ENCODE results near the gene EFNB3.

Gene EFNB3

DNA sequence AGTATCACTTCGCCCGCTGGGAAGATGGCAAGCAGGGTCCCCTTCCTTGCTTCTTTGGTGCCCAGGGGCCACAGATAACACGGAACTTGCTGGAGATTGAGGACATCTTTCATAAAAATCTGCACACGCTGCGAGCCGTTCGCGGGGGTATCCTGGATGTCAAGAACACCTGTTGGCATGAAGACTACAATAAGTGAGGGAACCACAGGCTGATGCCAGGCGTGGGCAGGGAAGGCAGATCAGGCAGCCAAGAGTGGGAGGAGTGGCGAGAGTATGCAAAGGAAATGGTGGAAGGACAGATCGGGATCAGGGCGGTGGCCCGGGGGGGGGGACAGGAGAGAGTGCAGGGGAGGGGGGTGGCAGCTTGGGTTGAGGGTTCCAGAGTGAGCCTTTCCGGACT lies 34.7 kb downstream of the EFNB3 start:
- Histone ChIP-seq H3K4me2 (ENCODE audit: low read depth, low read length, poor library complexity, severe bottlenecking) (no peak overlapping the region), H3K27ac (ENCODE audit: low read depth, low read length) (no peak overlapping the region), H2AFZ (ENCODE audit: low read depth, low read length, severe bottlenecking) (no peak overlapping the region), H3K9me2 (replicated peaks; ENCODE audit: insufficient read depth, low read length) (no peaks in the 10 kb centered on the region), H3K79me2 (ENCODE audit: insufficient read depth, low read length) (no peaks in the 10 kb centered on the region), H3K9ac (ENCODE audit: low read length) (no peak overlapping the region), H3K9me3 (ENCODE audit: insufficient read depth, low read length) (no peaks in the 10 kb centered on the region), H3F3A (ENCODE audit: insufficient read depth) (no peaks in the 10 kb centered on the region), H4K20me1 (ENCODE audit: low read depth, low read length) (no peaks in the 10 kb centered on the region), H3K4me3 (ENCODE audit: insufficient read depth, low read length, poor library complexity, severe bottlenecking) (no peak overlapping the region), H3K27me3 (ENCODE audit: low read length) (no peaks in the 10 kb centered on the region), H3K36me3 (ENCODE audit: low read length) (no peaks in the 10 kb centered on the region)
- TF ChIP-seq, protein P1, sequence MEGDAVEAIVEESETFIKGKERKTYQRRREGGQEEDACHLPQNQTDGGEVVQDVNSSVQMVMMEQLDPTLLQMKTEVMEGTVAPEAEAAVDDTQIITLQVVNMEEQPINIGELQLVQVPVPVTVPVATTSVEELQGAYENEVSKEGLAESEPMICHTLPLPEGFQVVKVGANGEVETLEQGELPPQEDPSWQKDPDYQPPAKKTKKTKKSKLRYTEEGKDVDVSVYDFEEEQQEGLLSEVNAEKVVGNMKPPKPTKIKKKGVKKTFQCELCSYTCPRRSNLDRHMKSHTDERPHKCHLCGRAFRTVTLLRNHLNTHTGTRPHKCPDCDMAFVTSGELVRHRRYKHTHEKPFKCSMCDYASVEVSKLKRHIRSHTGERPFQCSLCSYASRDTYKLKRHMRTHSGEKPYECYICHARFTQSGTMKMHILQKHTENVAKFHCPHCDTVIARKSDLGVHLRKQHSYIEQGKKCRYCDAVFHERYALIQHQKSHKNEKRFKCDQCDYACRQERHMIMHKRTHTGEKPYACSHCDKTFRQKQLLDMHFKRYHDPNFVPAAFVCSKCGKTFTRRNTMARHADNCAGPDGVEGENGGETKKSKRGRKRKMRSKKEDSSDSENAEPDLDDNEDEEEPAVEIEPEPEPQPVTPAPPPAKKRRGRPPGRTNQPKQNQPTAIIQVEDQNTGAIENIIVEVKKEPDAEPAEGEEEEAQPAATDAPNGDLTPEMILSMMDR (IDR thresholded peaks at IDR 0.05; ENCODE audit: insufficient read depth, low read length, poor library complexity, severe bottlenecking), result no peak
- TF ChIP-seq EZH2phosphoT487 (conservative IDR thresholded peaks at IDR 0.05; ENCODE audit: low read length), result no peak

DNA sequence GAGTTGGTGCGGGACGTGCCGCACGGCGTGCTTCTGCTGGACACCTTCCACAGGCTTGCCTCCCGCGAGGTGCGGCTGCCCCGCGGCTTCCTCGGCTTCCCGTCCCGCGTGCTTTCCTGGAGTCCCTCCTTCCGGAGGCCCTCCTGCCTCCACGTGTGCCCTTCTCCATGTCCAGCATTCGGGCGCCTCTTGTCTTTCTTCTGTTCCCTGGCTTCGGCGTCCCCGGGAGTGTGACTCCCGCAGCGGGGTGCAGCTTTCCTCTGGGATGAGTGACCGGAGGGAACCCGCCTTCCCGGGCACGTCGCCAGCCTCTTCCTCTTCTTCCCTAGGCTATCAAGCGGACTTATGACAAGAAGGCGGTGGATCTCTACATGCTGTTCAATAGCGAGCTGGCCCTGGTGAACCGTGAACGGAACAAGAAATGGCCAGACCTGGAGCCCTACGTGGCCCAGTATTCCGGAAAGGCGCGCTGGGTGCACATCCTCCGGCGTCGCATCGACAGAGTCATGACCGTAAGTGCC lies 35.5 kb downstream of the EFNB3 start:
- Histone ChIP-seq H3K9me3 (ENCODE audit: insufficient read depth, low read length) (no peaks in the 10 kb centered on the region), H4K20me1 (ENCODE audit: low read depth, low read length) (no peaks in the 10 kb centered on the region), H3K4me2 (ENCODE audit: low read depth, low read length, poor library complexity, severe bottlenecking) (no peak overlapping the region), H3K79me2 (ENCODE audit: insufficient read depth, low read length) (no peaks in the 10 kb centered on the region), H3K9me2 (replicated peaks; ENCODE audit: insufficient read depth, low read length) (no peaks in the 10 kb centered on the region), H2AFZ (ENCODE audit: low read depth, low read length, severe bottlenecking) (no peak overlapping the region), H3F3A (ENCODE audit: insufficient read depth) (no peaks in the 10 kb centered on the region), H3K4me3 (ENCODE audit: insufficient read depth, low read length, poor library complexity, severe bottlenecking) (no peak overlapping the region), H3K27me3 (ENCODE audit: low read length) (no peaks in the 10 kb centered on the region), H3K36me3 (ENCODE audit: low read length) (no peaks in the 10 kb centered on the region), H3K9ac (ENCODE audit: low read length) (no peak overlapping the region), H3K27ac (ENCODE audit: low read depth, low read length) (no peak overlapping the region)
- TF ChIP-seq, protein P1 (IDR thresholded peaks at IDR 0.05; ENCODE audit: insufficient read depth, low read length, poor library complexity, severe bottlenecking), result no peak
- TF ChIP-seq EZH2phosphoT487 (conservative IDR thresholded peaks at IDR 0.05; ENCODE audit: low read length), result no peak

DNA sequence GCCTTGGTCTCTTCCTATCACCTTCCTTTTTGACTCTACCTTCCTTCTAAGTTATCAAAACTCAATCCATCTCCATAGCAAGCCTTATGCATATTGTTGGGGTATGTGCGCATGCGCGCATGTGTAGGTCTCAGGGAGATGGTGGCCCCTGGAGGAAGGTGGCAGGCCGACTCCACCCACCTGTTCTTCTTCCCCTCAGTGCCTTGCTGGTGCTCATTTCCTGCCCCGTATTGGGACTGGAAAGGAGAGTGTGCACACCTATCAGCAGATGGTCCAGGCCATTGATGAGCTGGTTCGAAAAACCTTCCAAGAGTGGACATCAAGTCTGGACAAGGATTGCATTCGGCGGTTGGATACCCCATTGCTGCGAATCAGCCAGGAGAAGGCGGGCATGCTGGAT lies 37.7 kb downstream of the EFNB3 start:
- Histone ChIP-seq H3K4me2 (ENCODE audit: low read depth, low read length, poor library complexity, severe bottlenecking) (no peak overlapping the region), H3K4me3 (ENCODE audit: insufficient read depth, low read length, poor library complexity, severe bottlenecking) (no peak overlapping the region), H3K27me3 (ENCODE audit: low read length) (no peaks in the 10 kb centered on the region), H3K79me2 (ENCODE audit: insufficient read depth, low read length) (no peaks in the 10 kb centered on the region), H3F3A (ENCODE audit: insufficient read depth) (no peaks in the 10 kb centered on the region), H3K9ac (ENCODE audit: low read length) (no peak overlapping the region), H3K36me3 (ENCODE audit: low read length) (no peaks in the 10 kb centered on the region), H4K20me1 (ENCODE audit: low read depth, low read length) (no peaks in the 10 kb centered on the region), H3K9me2 (replicated peaks; ENCODE audit: insufficient read depth, low read length) (no peaks in the 10 kb centered on the region), H3K27ac (ENCODE audit: low read depth, low read length) (no peak overlapping the region), H3K9me3 (ENCODE audit: insufficient read depth, low read length) (no peaks in the 10 kb centered on the region), H2AFZ (ENCODE audit: low read depth, low read length, severe bottlenecking) (no peak overlapping the region)
- TF ChIP-seq, protein P1 (IDR thresholded peaks at IDR 0.05; ENCODE audit: insufficient read depth, low read length, poor library complexity, severe bottlenecking), result no peak
- TF ChIP-seq EZH2phosphoT487 (conservative IDR thresholded peaks at IDR 0.05; ENCODE audit: low read length), result no peak
